HG02763 (cell line): ENCODE data around the gene SSR1.
"Not testable (repeated sequence)": the region's sequence is repeated elsewhere in the genome, so short reads cannot be mapped to it uniquely, and the experiment has no call there.

Experiments used
- ATAC-seq: cut with Tn5 transposase; IDR thresholded peaks from one replicate; pipeline ENCODE4 v1.9.1; 2021; ENCODE audit warnings: mild to moderate bottlenecking, moderate library complexity; ENCODE audit not compliant: unreplicated experiment

Gene SSR1

GRCh38 chr6:7283676-7284075, 29.3 kb downstream of the SSR1 start:
- ATAC-seq, result no peak

- no peak for ATAC-seq
Observed at GRCh38 chr6:7282097-7282906, 30.7 kb downstream of the SSR1 start.

GRCh38 chr6:7276199-7276524, 36.8 kb downstream of the SSR1 start:
- ATAC-seq, result no peak

GRCh38 chr6:7274525-7274924, 38.5 kb downstream of the SSR1 start:
- ATAC-seq, result not testable (repeated sequence)

GRCh38 chr6:7273709-7274108, 39.3 kb downstream of the SSR1 start:
- ATAC-seq, result no peak

GRCh38 chr6:7271205-7271534, 41.8 kb downstream of the SSR1 start:
- no peak for ATAC-seq

GRCh38 chr6:7270320-7271204, 42.4 kb downstream of the SSR1 start:
- ATAC-seq, result no peak

- ATAC-seq, result no peak
Observed at GRCh38 chr6:7269816-7270215, 43.2 kb downstream of the SSR1 start.

GRCh38 chr6:7268816-7269555, 44.0 kb downstream of the SSR1 start:
- ATAC-seq, result no peak

- no peak for ATAC-seq
Observed at GRCh38 chr6:7268362-7268761, 44.6 kb downstream of the SSR1 start.

GRCh38 chr6:7267466-7268091, 45.4 kb downstream of the SSR1 start:
- ATAC-seq, result no peak

GRCh38 chr6:7267071-7267465, 45.9 kb downstream of the SSR1 start:
- ATAC-seq, result no peak

GRCh38 chr6:7265385-7265726, 47.6 kb downstream of the SSR1 start:
- not testable (repeated sequence) for ATAC-seq

- no peak for ATAC-seq
Observed at GRCh38 chr6:7264686-7265384, 48.2 kb downstream of the SSR1 start.

GRCh38 chr6:7264041-7264440, 49.0 kb downstream of the SSR1 start:
- ATAC-seq, result no peak

- not testable (repeated sequence) for ATAC-seq
Observed at GRCh38 chr6:7263519-7263805, 49.5 kb downstream of the SSR1 start.

GRCh38 chr6:7262746-7263518, 50.1 kb downstream of the SSR1 start:
- ATAC-seq, result no peak

GRCh38 chr6:7261852-7262461, 51.0 kb downstream of the SSR1 start:
- ATAC-seq, result no peak

- peak; percentile 57 for ATAC-seq
Observed at GRCh38 chr6:7261032-7261841, 51.8 kb downstream of the SSR1 start.
